ENCODE results near the gene CMIP.

The CMIP gene

GRCh38 chr16:81446907-81447268, 2.3 kb downstream of the CMIP start:
- no peaks in the 10 kb centered on the region for H3K36me3 ChIP-seq (ENCODE audit: control insufficient read depth in 2 of 2, insufficient read depth in 2 of 2, low read length in 2 of 2)
- H3K9me3 ChIP-seq (ENCODE audit: control insufficient read depth in 2 of 2, low read length in 2 of 2) = no peaks in the 10 kb centered on the region
- peak overlapping the region; percentile 85 to 99 for H3K9ac ChIP-seq (ENCODE audit: low read depth in 1 of 2, low read length in 2 of 2)
- H3K27ac ChIP-seq (ENCODE audit: low read depth in 2 of 2, low read length in 2 of 2) = peak overlapping the region; percentile 92 to 95
- peak overlapping the region; percentile 87 to 91 for H3K4me3 ChIP-seq (ENCODE audit: low read length in 2 of 2)
- H3K27me3 ChIP-seq (ENCODE audit: control insufficient read depth in 2 of 2, insufficient read depth in 2 of 2, low read length in 2 of 2) = no peaks in the 10 kb centered on the region
- peaks cover 51 to 52% of the 10 kb centered on the region in 2 donors for H3K4me1 ChIP-seq (ENCODE audit: control insufficient read depth in 2 of 2, insufficient read depth in 2 of 2, low read length in 2 of 2)

- H3K36me3 ChIP-seq (ENCODE audit: control insufficient read depth in 2 of 2, insufficient read depth in 2 of 2, low read length in 2 of 2) = no peaks in the 10 kb centered on the region
- H3K4me3 ChIP-seq (ENCODE audit: low read length in 2 of 2) = peak overlapping the region; percentile 87 to 91
- peak overlapping the region; percentile 92 to 95 for H3K27ac ChIP-seq (ENCODE audit: low read depth in 2 of 2, low read length in 2 of 2)
- no peaks in the 10 kb centered on the region for H3K27me3 ChIP-seq (ENCODE audit: control insufficient read depth in 2 of 2, insufficient read depth in 2 of 2, low read length in 2 of 2)
- peak overlapping the region; percentile 85 to 99 for H3K9ac ChIP-seq (ENCODE audit: low read depth in 1 of 2, low read length in 2 of 2)
- peaks cover 57 to 58% of the 10 kb centered on the region in 2 donors for H3K4me1 ChIP-seq (ENCODE audit: control insufficient read depth in 2 of 2, insufficient read depth in 2 of 2, low read length in 2 of 2)
- H3K9me3 ChIP-seq (ENCODE audit: control insufficient read depth in 2 of 2, low read length in 2 of 2) = no peaks in the 10 kb centered on the region
Measured at GRCh38 chr16:81447383-81448101, 2.9 kb downstream of the CMIP start.

- peak overlapping the region; percentile 87 to 91 for H3K4me3 ChIP-seq (ENCODE audit: low read length in 2 of 2)
- peak overlapping the region; percentile 85 to 99 for H3K9ac ChIP-seq (ENCODE audit: low read depth in 1 of 2, low read length in 2 of 2)
- H3K4me1 ChIP-seq (ENCODE audit: control insufficient read depth in 2 of 2, insufficient read depth in 2 of 2, low read length in 2 of 2) = peaks cover 66 to 67% of the 10 kb centered on the region in 2 donors
- no peaks in the 10 kb centered on the region for H3K27me3 ChIP-seq (ENCODE audit: control insufficient read depth in 2 of 2, insufficient read depth in 2 of 2, low read length in 2 of 2)
- H3K27ac ChIP-seq (ENCODE audit: low read depth in 2 of 2, low read length in 2 of 2) = peak overlapping the region; percentile 92 to 95
- no peaks in the 10 kb centered on the region for H3K9me3 ChIP-seq (ENCODE audit: control insufficient read depth in 2 of 2, low read length in 2 of 2)
- no peaks in the 10 kb centered on the region for H3K36me3 ChIP-seq (ENCODE audit: control insufficient read depth in 2 of 2, insufficient read depth in 2 of 2, low read length in 2 of 2)
Measured at GRCh38 chr16:81448154-81449131, 3.8 kb downstream of the CMIP start.

GRCh38 chr16:81449241-81449640, 4.6 kb downstream of the CMIP start:
- Histone ChIP-seq H3K9me3 (ENCODE audit: control insufficient read depth in 2 of 2, low read length in 2 of 2) (no peaks in the 10 kb centered on the region), H3K9ac (ENCODE audit: low read depth in 1 of 2, low read length in 2 of 2) (peak overlapping the region; percentile 85 to 99), H3K27ac (ENCODE audit: low read depth in 2 of 2, low read length in 2 of 2) (peak overlapping the region; percentile 92 to 95), H3K27me3 (ENCODE audit: control insufficient read depth in 2 of 2, insufficient read depth in 2 of 2, low read length in 2 of 2) (no peaks in the 10 kb centered on the region), H3K36me3 (ENCODE audit: control insufficient read depth in 2 of 2, insufficient read depth in 2 of 2, low read length in 2 of 2) (no peaks in the 10 kb centered on the region), H3K4me3 (ENCODE audit: low read length in 2 of 2) (no peak overlapping the region), H3K4me1 (ENCODE audit: control insufficient read depth in 2 of 2, insufficient read depth in 2 of 2, low read length in 2 of 2) (peaks cover 71 to 74% of the 10 kb centered on the region in 2 donors)

DNA sequence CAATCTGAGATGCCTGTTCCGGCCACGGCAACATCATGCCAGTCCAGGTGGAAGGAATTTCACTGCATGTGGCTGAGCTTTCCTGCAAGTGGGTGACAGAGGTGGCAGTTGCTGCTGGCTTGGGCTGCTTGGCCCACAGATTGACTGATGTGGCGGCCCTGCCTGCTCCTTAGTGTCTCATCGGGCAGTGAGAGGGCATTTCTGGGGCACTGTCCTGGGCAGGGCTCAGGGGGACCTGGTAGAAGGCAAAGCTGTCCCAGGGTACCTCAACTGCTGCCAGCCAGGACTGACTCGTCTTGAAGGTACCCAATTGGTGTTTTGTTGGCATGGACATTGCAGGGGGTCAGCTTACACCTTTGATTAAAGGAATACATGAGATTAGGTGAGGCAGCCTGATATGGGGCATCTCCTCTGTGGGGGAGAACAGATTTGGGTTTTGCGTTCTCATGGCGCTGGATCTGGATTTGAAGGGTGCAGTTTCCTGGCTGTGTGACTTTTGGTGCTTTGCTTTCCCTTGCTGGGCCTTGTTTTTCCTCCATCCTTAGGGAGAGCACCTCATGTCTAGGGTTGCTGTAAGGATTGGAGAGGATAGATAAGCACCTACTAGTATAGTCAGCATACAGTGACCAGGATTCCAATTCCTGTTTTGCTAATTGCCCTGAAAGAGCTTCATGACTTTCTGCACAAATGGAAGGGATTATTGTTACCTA, 5.4 kb downstream of the CMIP start:
- peaks cover 72 to 75% of the 10 kb centered on the region in 2 donors for H3K4me1 ChIP-seq (ENCODE audit: control insufficient read depth in 2 of 2, insufficient read depth in 2 of 2, low read length in 2 of 2)

GRCh38 chr16:81450783-81451491, 6.3 kb downstream of the CMIP start:
- H3K4me3 ChIP-seq (ENCODE audit: low read length in 2 of 2) = no peak overlapping the region
- H3K27me3 ChIP-seq (ENCODE audit: control insufficient read depth in 2 of 2, insufficient read depth in 2 of 2, low read length in 2 of 2) = no peaks in the 10 kb centered on the region
- H3K4me1 ChIP-seq (ENCODE audit: control insufficient read depth in 2 of 2, insufficient read depth in 2 of 2, low read length in 2 of 2) = peaks cover 80 to 83% of the 10 kb centered on the region in 2 donors
- H3K9ac ChIP-seq (ENCODE audit: low read depth in 1 of 2, low read length in 2 of 2) = no peak overlapping the region
- H3K36me3 ChIP-seq (ENCODE audit: control insufficient read depth in 2 of 2, insufficient read depth in 2 of 2, low read length in 2 of 2) = no peaks in the 10 kb centered on the region
- H3K27ac ChIP-seq (ENCODE audit: low read depth in 2 of 2, low read length in 2 of 2) = peak overlapping the region; percentile 85 to 92
- H3K9me3 ChIP-seq (ENCODE audit: control insufficient read depth in 2 of 2, low read length in 2 of 2) = no peaks in the 10 kb centered on the region

More for the DNA sequence above, 5.4 kb downstream of the CMIP start:
- Histone ChIP-seq H3K9ac (ENCODE audit: low read depth in 1 of 2, low read length in 2 of 2) (peak overlapping the region; percentile 2 to 15), H3K9me3 (ENCODE audit: control insufficient read depth in 2 of 2, low read length in 2 of 2) (no peaks in the 10 kb centered on the region), H3K4me3 (ENCODE audit: low read length in 2 of 2) (no peak overlapping the region), H3K27me3 (ENCODE audit: control insufficient read depth in 2 of 2, insufficient read depth in 2 of 2, low read length in 2 of 2) (no peaks in the 10 kb centered on the region), H3K36me3 (ENCODE audit: control insufficient read depth in 2 of 2, insufficient read depth in 2 of 2, low read length in 2 of 2) (no peaks in the 10 kb centered on the region), H3K27ac (ENCODE audit: low read depth in 2 of 2, low read length in 2 of 2) (peak overlapping the region; percentile 92 to 95)

- H3K27ac ChIP-seq (ENCODE audit: low read depth in 2 of 2, low read length in 2 of 2) = peak overlapping the region; percentile 85 to 92
- no peaks in the 10 kb centered on the region for H3K36me3 ChIP-seq (ENCODE audit: control insufficient read depth in 2 of 2, insufficient read depth in 2 of 2, low read length in 2 of 2)
- peak overlapping the region; percentile 50 to 63 for H3K9ac ChIP-seq (ENCODE audit: low read depth in 1 of 2, low read length in 2 of 2)
- H3K27me3 ChIP-seq (ENCODE audit: control insufficient read depth in 2 of 2, insufficient read depth in 2 of 2, low read length in 2 of 2) = no peaks in the 10 kb centered on the region
- no peaks in the 10 kb centered on the region for H3K9me3 ChIP-seq (ENCODE audit: control insufficient read depth in 2 of 2, low read length in 2 of 2)
- H3K4me1 ChIP-seq (ENCODE audit: control insufficient read depth in 2 of 2, insufficient read depth in 2 of 2, low read length in 2 of 2) = peaks cover 84 to 86% of the 10 kb centered on the region in 2 donors
- H3K4me3 ChIP-seq (ENCODE audit: low read length in 2 of 2) = peak overlapping the region; percentile 40 to 57
Measured at GRCh38 chr16:81451753-81452680, 7.4 kb downstream of the CMIP start.

DNA sequence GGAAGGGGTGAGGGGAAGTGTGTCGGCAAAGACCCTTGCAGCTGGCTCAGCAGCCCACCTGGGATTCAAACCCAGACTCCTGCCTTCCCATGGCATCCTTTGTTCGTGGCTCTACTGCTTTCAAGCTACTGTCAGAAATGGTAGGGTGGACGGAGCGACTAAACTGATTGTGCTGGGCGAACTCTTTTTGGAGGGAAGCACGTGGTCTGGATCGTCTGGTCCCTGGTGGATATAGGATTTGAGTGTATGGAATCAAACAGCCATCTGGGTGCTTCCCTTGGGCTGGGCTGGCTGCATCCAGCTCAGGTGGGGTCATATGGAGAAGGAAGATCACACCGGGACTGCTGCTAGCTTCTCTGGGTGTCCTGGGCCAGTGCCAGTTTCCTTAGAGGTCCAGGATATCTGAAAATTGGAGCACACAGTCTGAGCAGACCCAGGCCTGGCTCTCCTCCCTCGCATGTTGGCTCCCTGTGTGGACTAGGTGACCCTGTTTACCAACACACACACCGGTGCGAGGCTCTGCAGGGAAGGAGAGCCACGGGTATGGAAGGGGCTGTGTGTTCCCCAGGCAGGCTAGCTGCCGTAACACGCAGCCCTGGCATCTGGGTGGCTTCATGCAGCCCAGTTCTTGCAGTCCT, 8.6 kb downstream of the CMIP start:
- peaks cover 86% of the 10 kb centered on the region in 2 donors for H3K4me1 ChIP-seq (ENCODE audit: control insufficient read depth in 2 of 2, insufficient read depth in 2 of 2, low read length in 2 of 2)
- no peaks in the 10 kb centered on the region for H3K9me3 ChIP-seq (ENCODE audit: control insufficient read depth in 2 of 2, low read length in 2 of 2)
- peak overlapping the region; percentile 85 to 92 for H3K27ac ChIP-seq (ENCODE audit: low read depth in 2 of 2, low read length in 2 of 2)

More for the DNA sequence above, 8.6 kb downstream of the CMIP start:
- no peaks in the 10 kb centered on the region for H3K27me3 ChIP-seq (ENCODE audit: control insufficient read depth in 2 of 2, insufficient read depth in 2 of 2, low read length in 2 of 2)
- peak overlapping the region in 1 of 2 donors; percentile 16 for H3K4me3 ChIP-seq (ENCODE audit: low read length in 2 of 2)
- H3K36me3 ChIP-seq (ENCODE audit: control insufficient read depth in 2 of 2, insufficient read depth in 2 of 2, low read length in 2 of 2) = no peaks in the 10 kb centered on the region
- H3K9ac ChIP-seq (ENCODE audit: low read depth in 1 of 2, low read length in 2 of 2) = peak overlapping the region in 1 of 2 donors; percentile 38

Data from mucosa of rectum (tissue), 2 donors.